Femur (tissue), 1 donor: ENCODE results near the gene GLIS1.

Experiments used
- DNase-seq: peaks from one replicate; pipeline ENCODE4 v3.0.0-alpha.2; 2017

Gene GLIS1

GRCh38 chr1:53542551-53542950 is 196.4 kb downstream of the GLIS1 start:
- DNase-seq = no peak

- DNase-seq = peak; percentile 66
These were observed 197.0 kb downstream of the GLIS1 start for GRCh38 chr1:53541761-53542550.

- no peak for DNase-seq
These were observed 197.7 kb downstream of the GLIS1 start for GRCh38 chr1:53541263-53541625.

GRCh38 chr1:53540604-53541262 is 198.2 kb downstream of the GLIS1 start:
- no peak for DNase-seq

- DNase-seq = no peak
These were observed 199.0 kb downstream of the GLIS1 start for GRCh38 chr1:53539711-53540603.

GRCh38 chr1:53539226-53539625 is 199.7 kb downstream of the GLIS1 start:
- DNase-seq = no peak

- DNase-seq = no peak
These were observed 202.4 kb downstream of the GLIS1 start for GRCh38 chr1:53536606-53537005.

GRCh38 chr1:53535846-53536245 is 203.1 kb downstream of the GLIS1 start:
- DNase-seq = no peak

- no peak for DNase-seq
These were observed 203.7 kb downstream of the GLIS1 start for GRCh38 chr1:53535226-53535625.

- DNase-seq = no peak
These were observed 206.1 kb downstream of the GLIS1 start for GRCh38 chr1:53532912-53533311.

- DNase-seq = no peak
These were observed 206.6 kb downstream of the GLIS1 start for GRCh38 chr1:53532377-53532776.

- DNase-seq = no peak
These were observed 208.4 kb downstream of the GLIS1 start for GRCh38 chr1:53530550-53530949.

- DNase-seq = no peak
These were observed 209.4 kb downstream of the GLIS1 start for GRCh38 chr1:53529555-53529954.

- DNase-seq = no peak
These were observed 211.6 kb downstream of the GLIS1 start for GRCh38 chr1:53527368-53527767.

GRCh38 chr1:53526451-53527101 is 212.4 kb downstream of the GLIS1 start:
- DNase-seq = peak; percentile 85

GRCh38 chr1:53525595-53525994 is 213.4 kb downstream of the GLIS1 start:
- DNase-seq = no peak

- DNase-seq = peak; percentile 41
These were observed 214.3 kb downstream of the GLIS1 start for GRCh38 chr1:53524428-53525375.

- peak; percentile 70 for DNase-seq
These were observed 216.9 kb downstream of the GLIS1 start for GRCh38 chr1:53521924-53522552.

- DNase-seq = no peak
These were observed 218.5 kb downstream of the GLIS1 start for GRCh38 chr1:53520481-53520880.

GRCh38 chr1:53519421-53519820 is 219.5 kb downstream of the GLIS1 start:
- DNase-seq = peak; percentile 69

GRCh38 chr1:53518775-53519174 is 220.2 kb downstream of the GLIS1 start:
- DNase-seq = no peak
